ENCODE data around the gene ZNF526. TPM values are rescaled to one million over a fixed set of nuclear protein-coding genes. Genes with fewer than 3 reads are reported as not detected.

The ZNF526 gene
- total and polyA plus RNA-seq, 9 of the 15 experiments (the other 6 are each of a cell fraction or from before 2014, with no cell fraction given), result 1.3 to 17.9 (median 6.2) TPM

GRCh38 chr19:42268704-42269477 is 48.8 kb downstream of the ZNF526 start, which contains the start of gene CIC (continued):
- TF ChIP-seq E2F6 (IDR thresholded peaks at IDR 0.05; ENCODE audit: borderline replicate concordance in 1 of 2, extremely low read depth in 1 of 2, insufficient read depth in 1 of 2, insufficient read length in 1 of 2, low read depth in 1 of 2, low read length in 1 of 2, poor library complexity in 1 of 2, severe bottlenecking in 1 of 2) (no peak), EZH2 (IDR thresholded peaks at IDR 0.05; ENCODE audit: borderline replicate concordance, low read depth, low read length) (no peak), E4F1 (CRISPR knock-in tag; IDR thresholded peaks at IDR 0.05; ENCODE audit: borderline replicate concordance) (no peak), NR2C1 (IDR thresholded peaks at IDR 0.05) (no peak), NR2C1 (tag; IDR thresholded peaks at IDR 0.05) (peak; percentile 57), TAF1 (IDR thresholded peaks at IDR 0.05; ENCODE audit: control insufficient read depth, extremely low read depth, insufficient read depth, low read length, severe bottlenecking) (no peak), TBL1XR1 (IDR thresholded peaks at IDR 0.05; ENCODE audit: low read length in 2 of 2) (no peak), NFYB (IDR thresholded peaks at IDR 0.05; ENCODE audit: extremely low read depth, insufficient read length) (peak; percentile 82), MXD1 (CRISPR knock-in tag; IDR thresholded peaks at IDR 0.05; ENCODE audit: borderline replicate concordance, poor library complexity, severe bottlenecking) (no peak)

Data from K562 (cell line).